GM23338 (cell line): Measurements from ENCODE around the gene FBLIM1.

Experiments
- CREB1 ChIP-seq: fragments of 250-450 bp; sonication (Bioruptor Pico); IDR thresholded peaks from 2 replicates; pipeline ENCODE4 v1.5.0; 2020; ENCODE audit warnings: low read depth, mild to moderate bottlenecking, moderate library complexity
- CTCF ChIP-seq, 2 experiments: fragments of 200-600 bp in 1 of 2; sonication (generic) in 1 of 2; conservative IDR thresholded peaks; 2 replicates each; pipeline versions ENCODE4 v1.5.1 to v1.6.1; 2016 to 2017; ENCODE audit warnings: antibody characterized with exemption in 2 of 2, low read depth in 2 of 2, mild to moderate bottlenecking in 2 of 2, moderate library complexity in 1 of 2
- EZH2 ChIP-seq: fragments of 200-600 bp; sonication (generic); IDR thresholded peaks from one replicate; pipeline ENCODE4 v1.8.0; 2017; ENCODE audit warnings: antibody characterized with exemption, mild to moderate bottlenecking, low read depth; ENCODE audit not compliant: unreplicated experiment
- EZH2phosphoT487 ChIP-seq: fragments of 200-600 bp; sonication (generic); IDR thresholded peaks from one replicate; pipeline ENCODE4 v1.8.1; 2018; ENCODE audit warnings: antibody characterized with exemption; ENCODE audit not compliant: unreplicated experiment
- JUNB ChIP-seq: IDR thresholded peaks from one replicate; pipeline ENCODE4 v1.6.1; 2016; ENCODE audit warnings: antibody characterized with exemption; ENCODE audit not compliant: unreplicated experiment
- REST ChIP-seq: IDR thresholded peaks from one replicate; pipeline ENCODE4 v1.6.1; 2018; ENCODE audit warnings: antibody characterized with exemption; ENCODE audit not compliant: unreplicated experiment
- STAT1 ChIP-seq: IDR thresholded peaks from one replicate; pipeline ENCODE4 v1.6.1; 2016; ENCODE audit warnings: antibody characterized with exemption; ENCODE audit not compliant: unreplicated experiment
- ZNF114 ChIP-seq: fragments of 250-450 bp; sonication (Bioruptor Pico); IDR thresholded peaks from 2 replicates; pipeline ENCODE4 v1.5.0; 2020; ENCODE audit warnings: mild to moderate bottlenecking, moderate library complexity
- ZNF331 ChIP-seq: fragments of 250-450 bp; sonication (Bioruptor Pico); IDR thresholded peaks from 2 replicates; pipeline ENCODE4 v1.5.0; 2020; ENCODE audit warnings: low read depth, mild to moderate bottlenecking, moderate library complexity

DNA sequence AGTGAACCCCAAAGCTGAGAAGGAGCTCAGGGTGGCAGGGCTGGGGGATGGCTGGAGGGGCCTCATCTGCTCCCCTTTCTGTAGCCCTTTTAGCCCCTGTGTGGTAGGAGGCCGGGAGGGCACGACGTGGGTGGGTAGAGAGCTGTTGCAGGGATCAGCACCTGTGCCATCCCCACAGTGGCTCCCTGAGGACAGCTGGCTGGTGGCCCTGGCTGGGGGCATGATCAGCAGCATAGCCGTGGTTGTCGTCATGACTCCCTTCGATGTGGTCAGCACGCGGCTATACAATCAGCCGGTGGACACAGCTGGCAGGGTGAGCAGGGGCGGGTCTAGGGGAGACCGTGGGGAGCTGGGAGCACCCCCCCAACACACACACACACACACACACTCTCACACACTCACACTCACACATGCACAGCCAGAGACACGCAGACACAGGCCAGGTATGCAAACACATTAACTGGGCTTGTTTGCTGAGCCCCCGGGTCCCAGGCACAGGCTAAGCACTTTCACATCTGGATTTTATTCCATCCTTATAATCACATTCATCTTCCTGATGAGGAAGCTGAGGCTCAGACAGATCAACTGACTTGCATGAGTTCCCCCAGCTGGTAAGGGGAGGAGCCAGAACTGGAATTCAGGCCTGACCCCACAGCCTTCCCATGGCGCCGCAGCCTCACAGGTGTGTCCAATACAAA is 20.0 kb upstream of the FBLIM1 start:
- no peak for TF ChIP-seq CTCF (conservative IDR thresholded peaks at IDR 0.05; ENCODE audit: low read depth in 2 of 2)
- no peak for TF ChIP-seq EZH2
- no peak for TF ChIP-seq JUNB
- no peak for TF ChIP-seq EZH2phosphoT487
- TF ChIP-seq REST, result no peak
- no peak for TF ChIP-seq ZNF331 (CRISPR knock-in tag)
- TF ChIP-seq ZNF114, result no peak
- TF ChIP-seq STAT1, result no peak
- TF ChIP-seq CREB1 (CRISPR knock-in tag), result no peak
